Islet of Langerhans (tissue), 1 donor: ENCODE results near the gene SUPT5H.

ENCODE experiments used
- FAIRE-seq: peaks from one replicate; lab custom pipeline; 2011; peaks lifted over from hg19 to GRCh38; lab: Jason Lieb, UNC

SUPT5H gene

GRCh38 chr19:39445196-39446111, at the start of gene SUPT5H:
Gene SUPT5H (plus strand): TSS chr19:39445582. CDS start chr19:39445891, 309 bp downstream.
- no peak for FAIRE-seq

GRCh38 chr19:39397360-39398296, 47.8 kb upstream of the SUPT5H start:
- no peak for FAIRE-seq

GRCh38 chr19:39398297-39398864, 47.0 kb upstream of the SUPT5H start:
- FAIRE-seq: no peak

- no peak for FAIRE-seq
These were observed 45.7 kb upstream of the SUPT5H start for GRCh38 chr19:39399668-39400050.

DNA sequence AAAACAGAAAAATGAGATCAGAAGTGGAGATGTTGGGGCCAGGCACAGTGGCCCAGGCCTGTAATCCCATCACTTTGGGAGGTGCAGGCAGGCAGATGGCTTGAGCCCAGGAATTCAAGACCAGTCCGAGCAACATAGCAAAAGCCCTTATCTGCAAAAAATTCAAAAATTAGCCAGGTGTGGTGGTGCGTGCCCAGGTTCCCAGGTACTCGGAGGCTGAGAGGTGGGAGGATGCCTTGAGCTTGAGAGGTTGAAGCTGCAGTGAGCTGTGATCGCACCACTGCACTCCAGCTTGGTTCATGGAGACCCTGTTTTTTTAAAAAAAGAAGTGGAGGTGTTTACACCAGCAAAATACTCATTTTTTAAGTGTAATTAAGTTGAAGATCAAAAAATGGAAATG, 45.3 kb upstream of the SUPT5H start:
- no peak for FAIRE-seq

GRCh38 chr19:39401070-39401548, 44.3 kb upstream of the SUPT5H start:
- no peak for FAIRE-seq

DNA sequence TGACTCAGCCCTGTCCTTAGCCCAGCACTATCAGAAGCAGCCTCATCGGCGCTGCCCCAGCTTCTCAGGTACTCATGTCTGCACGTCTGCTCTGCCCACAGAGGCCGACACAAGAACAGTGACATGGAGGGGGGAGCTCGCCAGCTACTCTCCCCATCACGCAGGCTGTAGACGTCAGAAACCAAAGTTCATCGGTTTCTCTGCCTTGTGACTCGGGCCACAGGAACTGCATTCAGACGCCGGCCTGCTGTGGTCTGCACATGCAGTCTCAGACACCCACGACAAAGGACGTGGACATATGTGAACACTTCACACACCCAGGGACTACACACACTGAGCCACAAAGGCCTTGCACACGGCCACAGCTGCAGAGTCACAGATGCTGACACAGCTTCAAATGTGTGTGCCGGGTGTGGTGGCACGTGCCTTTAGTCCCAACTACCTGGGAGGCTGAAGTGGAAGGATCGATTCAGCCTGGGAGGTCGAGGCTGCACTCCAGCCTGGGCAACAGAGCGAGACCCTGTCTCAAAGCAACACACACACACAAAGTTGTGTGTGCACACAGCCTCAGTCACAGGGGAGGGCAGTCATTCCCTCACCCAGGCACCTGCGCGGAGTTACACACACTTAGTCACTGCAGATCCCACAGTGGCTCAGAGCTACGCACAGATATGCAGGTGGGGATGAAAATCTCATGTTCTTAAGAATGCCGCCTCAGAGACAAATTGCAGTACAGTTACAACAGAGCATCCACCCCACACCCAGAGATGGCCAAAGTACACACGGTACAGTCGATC, 43.6 kb upstream of the SUPT5H start:
- no peak for FAIRE-seq

DNA sequence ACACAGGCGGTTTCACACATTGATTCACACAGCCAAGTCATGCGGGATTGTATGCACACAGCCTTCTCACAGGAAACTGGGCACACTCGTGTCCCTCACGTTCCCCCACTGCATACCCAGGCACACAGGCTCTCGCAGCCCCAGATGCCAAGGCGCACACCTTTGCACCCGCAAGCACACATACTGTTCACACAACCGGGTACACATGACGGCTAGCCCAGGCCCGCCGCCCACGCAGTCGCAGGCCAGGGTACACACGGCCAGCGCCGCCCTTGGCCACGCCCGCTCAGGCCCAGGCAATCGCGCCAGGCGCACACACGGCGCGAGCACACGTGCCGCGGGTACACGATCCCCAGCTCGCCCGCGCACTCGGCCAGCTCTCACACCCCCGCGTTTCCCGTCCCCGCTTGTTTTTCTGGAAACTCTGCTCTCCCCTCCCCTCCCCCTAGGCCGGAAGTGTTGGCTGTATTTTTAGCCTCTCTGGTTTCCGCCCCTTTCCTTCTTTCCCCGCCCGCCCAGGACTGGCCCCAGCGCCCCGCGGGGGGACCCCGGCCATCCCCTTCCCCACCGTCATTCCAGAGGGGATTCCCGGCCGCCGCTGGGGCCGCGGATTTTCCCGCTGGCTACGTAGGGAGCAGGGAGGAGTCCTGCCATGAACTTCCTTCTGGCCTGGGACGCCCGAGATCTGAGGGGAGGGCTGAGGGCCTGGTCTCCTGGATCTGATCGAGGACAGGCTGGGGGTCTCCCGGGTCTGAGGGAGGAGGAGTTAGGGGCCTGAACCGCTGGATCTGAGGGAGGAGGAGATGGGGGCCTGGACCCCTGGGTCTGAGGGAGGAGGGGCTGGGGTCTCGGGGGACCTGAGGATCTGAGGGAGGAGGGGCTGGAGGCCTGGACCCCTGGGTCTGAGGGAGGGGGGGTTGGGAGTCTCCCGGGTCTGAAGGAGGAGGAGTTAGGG, 42.8 kb upstream of the SUPT5H start:
- FAIRE-seq: no peak

GRCh38 chr19:39403331-39404312, 41.8 kb upstream of the SUPT5H start:
- FAIRE-seq: no peak

DNA sequence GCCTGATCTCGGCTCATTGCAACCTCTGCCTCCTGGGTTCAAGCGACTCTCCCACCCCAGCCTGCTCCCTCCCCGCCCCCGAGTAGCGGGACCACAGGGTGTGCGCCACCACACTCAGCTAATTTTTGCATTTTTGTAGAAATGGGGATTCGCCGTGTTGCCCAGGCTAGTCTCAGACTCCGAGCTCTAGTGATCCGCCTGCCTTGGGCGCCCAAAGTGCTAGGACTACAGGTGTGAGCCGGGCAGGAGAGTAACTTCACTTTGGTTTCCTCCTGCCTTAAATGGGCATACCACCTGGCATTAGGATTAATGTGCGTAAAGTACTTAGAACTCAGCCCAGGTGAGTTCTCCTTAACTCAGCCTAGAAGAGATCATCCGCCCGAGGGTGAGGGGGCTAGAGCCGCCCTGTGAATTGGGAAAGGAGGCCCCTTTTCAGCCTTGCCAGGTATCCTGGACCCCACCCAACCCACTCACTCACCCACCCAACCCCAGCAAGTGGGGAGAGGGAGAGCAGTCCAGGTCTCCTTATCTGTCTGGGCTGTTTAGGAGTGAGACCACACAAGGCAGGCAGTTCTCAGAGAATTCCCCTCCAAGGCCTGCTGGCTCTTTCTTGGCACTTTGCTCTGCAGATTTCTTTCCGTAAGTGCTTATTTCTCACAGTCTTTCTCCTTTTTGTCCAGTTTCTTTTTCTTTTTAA, 40.0 kb upstream of the SUPT5H start:
- no peak for FAIRE-seq

- no peak for FAIRE-seq
These were observed 39.3 kb upstream of the SUPT5H start for GRCh38 chr19:39405958-39406655.

DNA sequence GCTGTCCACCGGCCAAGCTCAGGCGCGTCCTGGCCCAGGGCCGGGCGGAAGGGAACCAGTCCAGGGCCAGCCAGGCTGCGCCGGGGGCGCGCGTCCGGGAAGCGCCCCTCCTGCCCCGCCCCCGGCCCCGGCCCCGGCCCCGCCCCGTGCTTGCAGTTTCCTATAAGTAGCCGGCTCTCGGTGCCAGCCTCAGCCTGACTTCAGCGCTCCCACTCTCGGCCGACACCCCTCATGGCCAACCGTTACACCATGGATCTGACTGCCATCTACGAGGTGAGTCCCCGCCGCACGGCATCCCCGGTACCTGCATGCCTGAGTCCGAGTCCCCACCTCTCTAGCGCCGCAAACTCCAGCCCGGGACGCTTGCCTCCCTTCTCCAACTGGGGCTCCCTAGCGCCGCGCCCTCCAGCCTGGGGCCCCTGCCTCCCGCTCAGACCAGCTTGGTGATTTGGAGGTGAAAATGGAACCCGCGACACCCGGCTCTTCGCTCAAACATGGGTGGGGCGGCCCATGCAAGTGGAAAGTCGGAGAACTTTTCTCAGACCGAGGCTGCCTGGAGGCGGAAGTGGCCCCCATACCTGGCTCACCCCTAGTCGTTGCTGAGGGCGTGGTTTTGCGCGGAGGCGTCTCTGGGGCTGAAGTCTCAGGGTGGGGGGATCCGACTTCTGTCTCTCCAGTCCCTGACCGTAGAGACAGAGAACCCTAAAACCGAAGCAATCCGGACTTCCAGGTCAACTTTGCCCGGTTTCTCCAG, 38.5 kb upstream of the SUPT5H start, which contains the start of gene ZFP36:
Gene ZFP36 (plus strand): TSS at position 192 of the 754 bp plus-strand sequence. CDS start 58 bp downstream, at position 250.
- FAIRE-seq: no peak

DNA sequence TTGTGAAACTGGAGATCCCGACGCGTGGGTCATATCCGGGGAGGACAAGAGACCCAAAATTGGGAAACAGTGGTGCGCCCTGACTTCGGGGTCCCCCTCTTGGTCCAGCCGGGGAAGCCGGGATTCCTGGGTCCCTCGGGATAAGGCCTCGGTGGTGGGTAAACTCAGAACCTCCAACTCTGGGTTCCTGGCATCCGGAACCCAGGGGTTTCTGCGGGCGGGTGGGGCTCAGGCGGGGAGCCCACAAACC, 38.0 kb upstream of the SUPT5H start:
- FAIRE-seq: no peak

GRCh38 chr19:39407660-39408391, 37.6 kb upstream of the SUPT5H start:
- FAIRE-seq: no peak

- no peak for FAIRE-seq
These were observed 36.8 kb upstream of the SUPT5H start for GRCh38 chr19:39408392-39409207.
